Osteoblast (primary cell): ENCODE results near the gene HOXB3. TPM values are rescaled to one million over a fixed set of nuclear protein-coding genes. Genes with fewer than 3 reads are reported as not detected.

ENCODE experiments used
- DNase-seq: peaks from one replicate; pipeline ENCODE4 v3.0.0; 2011; ENCODE audit warnings: low spot score, mixed read lengths; ENCODE audit not compliant: insufficient read length; ENCODE audit errors: missing footprints
- H2AFZ ChIP-seq: 2 replicates; pipeline ENCODE4 v1.6.0; 2011; ENCODE audit warnings: mild to moderate bottlenecking, low read length
- H3K27ac ChIP-seq: 2 replicates; pipeline ENCODE4 v1.5.1; 2011; ENCODE audit warnings: mild to moderate bottlenecking, low read depth, low read length, moderate library complexity
- H3K27me3 ChIP-seq: 2 replicates; pipeline ENCODE4 v1.6.0; 2012; ENCODE audit warnings: mild to moderate bottlenecking, control low read depth, inconsistent platforms, low read length, moderate library complexity; ENCODE audit not compliant: insufficient read depth
- H3K36me3 ChIP-seq: 2 replicates; pipeline ENCODE4 v1.5.1; 2011; ENCODE audit warnings: mild to moderate bottlenecking, low read length, control low read depth, moderate library complexity; ENCODE audit not compliant: insufficient read depth
- H3K4me1 ChIP-seq: 2 replicates; pipeline ENCODE4 v1.5.1; 2011; ENCODE audit warnings: mild to moderate bottlenecking, low read length, control low read depth, moderate library complexity; ENCODE audit not compliant: insufficient read depth
- H3K4me2 ChIP-seq: 2 replicates; pipeline ENCODE4 v1.6.0; 2011; ENCODE audit warnings: mild to moderate bottlenecking, low read length; ENCODE audit not compliant: insufficient read depth
- H3K4me3 ChIP-seq: fragments of 200-600 bp; sonication (generic); 3 replicates; pipeline ENCODE4 v1.5.1; 2012; ENCODE audit warnings: mild to moderate bottlenecking, low read length, inconsistent platforms; ENCODE audit not compliant: insufficient read depth
- H3K79me2 ChIP-seq: 2 replicates; pipeline ENCODE4 v1.6.0; 2012; ENCODE audit warnings: mild to moderate bottlenecking, low read length, control low read depth, inconsistent platforms; ENCODE audit not compliant: insufficient read depth
- H3K9me3 ChIP-seq: 2 replicates; pipeline ENCODE4 v1.5.1; 2011; ENCODE audit warnings: low read depth, low read length, control low read depth
- H4K20me1 ChIP-seq: 2 replicates; pipeline ENCODE4 v1.6.0; 2012; ENCODE audit warnings: mild to moderate bottlenecking, low read length, control low read depth; ENCODE audit not compliant: insufficient read depth
- total RNA-seq: library from RNA; depleted of rRNA; stranded (reverse); fragments of >200 nt; gene quantifications from 2 replicates; pipeline ENCODE4 v1.2.3, GENCODE V29; 2012
- TF ChIP-seq, protein P1 (sequence below): IDR thresholded peaks from 2 replicates; pipeline ENCODE4 v1.5.1; 2011; ENCODE audit warnings: mild to moderate bottlenecking, low read depth, low read length, moderate library complexity; ENCODE audit errors: extremely low read depth

The HOXB3 gene
- total RNA-seq, 1 donor = 1.8 TPM

DNA sequence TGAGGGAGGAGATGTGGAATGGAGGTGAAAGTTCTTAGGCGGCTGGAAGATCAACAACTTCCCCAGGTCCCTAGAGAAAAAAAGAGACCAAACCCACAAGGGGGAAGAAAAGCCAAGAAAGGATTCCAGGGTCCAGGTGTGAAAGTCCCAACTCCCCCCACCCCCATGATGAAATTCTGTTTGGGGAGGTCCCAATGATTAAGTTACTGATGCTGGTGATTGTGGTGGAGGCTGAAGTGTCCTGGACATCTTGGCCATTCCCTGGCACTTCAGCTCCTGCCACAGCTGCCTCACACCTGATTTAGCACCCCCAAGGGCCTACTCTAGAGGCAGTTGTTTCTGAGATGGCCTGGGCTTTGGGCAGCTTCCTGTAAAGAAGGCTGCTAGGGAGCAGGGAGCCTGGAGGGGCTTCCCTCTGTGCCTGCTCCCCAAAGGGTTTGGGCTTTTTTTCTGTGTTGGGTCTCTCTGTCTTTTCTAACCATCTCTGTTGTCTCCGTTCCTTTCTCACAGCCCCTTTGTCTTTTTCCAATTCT, 25.0 kb downstream of the HOXB3 start:
- no peaks in the 10 kb centered on the region for H3K36me3 ChIP-seq
- no peaks in the 10 kb centered on the region for H4K20me1 ChIP-seq
- no peak overlapping the region for H2AFZ ChIP-seq
- DNase-seq = no peak
- H3K79me2 ChIP-seq = no peaks in the 10 kb centered on the region
- no peak overlapping the region for H3K27ac ChIP-seq
- H3K27me3 ChIP-seq = peaks cover 89% of the 10 kb centered on the region
- no peaks in the 10 kb centered on the region for H3K4me1 ChIP-seq
- H3K4me2 ChIP-seq = peak overlapping the region; percentile 61
- no peak overlapping the region for H3K4me3 ChIP-seq
- TF ChIP-seq, protein P1, sequence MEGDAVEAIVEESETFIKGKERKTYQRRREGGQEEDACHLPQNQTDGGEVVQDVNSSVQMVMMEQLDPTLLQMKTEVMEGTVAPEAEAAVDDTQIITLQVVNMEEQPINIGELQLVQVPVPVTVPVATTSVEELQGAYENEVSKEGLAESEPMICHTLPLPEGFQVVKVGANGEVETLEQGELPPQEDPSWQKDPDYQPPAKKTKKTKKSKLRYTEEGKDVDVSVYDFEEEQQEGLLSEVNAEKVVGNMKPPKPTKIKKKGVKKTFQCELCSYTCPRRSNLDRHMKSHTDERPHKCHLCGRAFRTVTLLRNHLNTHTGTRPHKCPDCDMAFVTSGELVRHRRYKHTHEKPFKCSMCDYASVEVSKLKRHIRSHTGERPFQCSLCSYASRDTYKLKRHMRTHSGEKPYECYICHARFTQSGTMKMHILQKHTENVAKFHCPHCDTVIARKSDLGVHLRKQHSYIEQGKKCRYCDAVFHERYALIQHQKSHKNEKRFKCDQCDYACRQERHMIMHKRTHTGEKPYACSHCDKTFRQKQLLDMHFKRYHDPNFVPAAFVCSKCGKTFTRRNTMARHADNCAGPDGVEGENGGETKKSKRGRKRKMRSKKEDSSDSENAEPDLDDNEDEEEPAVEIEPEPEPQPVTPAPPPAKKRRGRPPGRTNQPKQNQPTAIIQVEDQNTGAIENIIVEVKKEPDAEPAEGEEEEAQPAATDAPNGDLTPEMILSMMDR = no peak
- H3K9me3 ChIP-seq = no peaks in the 10 kb centered on the region

DNA sequence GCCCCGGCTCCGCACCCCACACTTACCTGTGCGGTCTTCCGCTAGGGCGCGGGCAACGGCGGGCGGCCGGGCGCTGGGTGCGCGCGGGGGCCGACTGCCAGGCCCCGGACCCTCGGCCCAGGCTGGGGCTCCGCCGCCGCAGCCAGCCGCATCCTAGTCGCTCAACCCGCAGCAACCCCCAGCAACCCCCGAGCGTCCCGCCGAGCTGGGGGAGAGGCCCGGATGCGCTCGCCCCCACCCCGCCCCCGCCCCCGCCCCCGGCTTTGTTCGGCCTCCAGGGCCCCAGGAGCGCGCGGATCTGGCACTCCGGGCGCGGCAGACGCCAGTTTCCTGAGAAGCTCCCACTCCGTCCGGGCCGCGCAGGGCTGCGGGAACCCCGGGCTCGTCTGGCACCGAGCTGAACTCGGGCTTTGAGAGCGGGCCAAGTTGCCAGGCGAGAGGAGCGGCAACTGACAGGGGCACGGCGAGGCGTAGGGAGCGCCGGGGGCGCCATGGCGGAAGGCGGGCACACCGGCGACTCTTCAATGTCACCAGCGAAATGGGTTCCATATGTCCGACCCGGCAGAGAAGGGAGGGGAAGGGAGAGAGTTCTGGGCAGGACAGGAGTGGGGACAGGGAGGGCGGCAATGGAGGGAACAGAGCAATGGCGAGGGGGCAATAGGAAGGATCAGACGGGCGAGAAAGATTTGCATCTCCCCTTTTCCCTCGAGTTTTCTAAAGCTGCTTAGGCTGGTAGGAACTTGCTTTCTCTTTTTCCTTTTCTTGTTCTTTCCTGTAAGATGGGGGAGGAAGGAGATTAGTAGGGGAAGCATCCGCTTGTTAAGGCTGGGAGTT, 25.6 kb downstream of the HOXB3 start:
- TF ChIP-seq, protein P1 = no peak
- Histone ChIP-seq H3K79me2 (no peaks in the 10 kb centered on the region), H3K27me3 (peaks cover 89% of the 10 kb centered on the region), H4K20me1 (no peaks in the 10 kb centered on the region), H3K4me3 (peak overlapping the region; percentile 60), H3K4me2 (peak overlapping the region; percentile 61), H2AFZ (peak overlapping the region; percentile 29), H3K9me3 (no peaks in the 10 kb centered on the region), H3K4me1 (no peaks in the 10 kb centered on the region), H3K36me3 (no peaks in the 10 kb centered on the region), H3K27ac (no peak overlapping the region)
- DNase-seq = no peak

DNA sequence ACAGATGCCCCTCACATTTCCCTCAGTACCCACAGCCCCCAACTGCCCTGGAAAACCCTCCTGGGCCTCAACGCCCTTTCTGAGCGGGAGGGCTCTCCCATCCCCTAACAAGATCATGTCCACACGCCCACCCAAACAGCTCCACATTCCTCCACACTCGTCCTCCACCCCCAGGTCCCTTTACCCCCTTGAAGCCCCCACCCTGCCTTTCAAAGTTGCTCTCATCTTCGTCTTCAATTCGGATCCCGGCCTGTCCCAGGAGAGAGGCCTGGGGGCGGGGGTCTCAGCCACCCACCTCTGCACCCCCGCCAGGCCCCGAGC, 26.2 kb downstream of the HOXB3 start:
- H2AFZ ChIP-seq = no peak overlapping the region
- no peak overlapping the region for H3K4me3 ChIP-seq
- H3K27me3 ChIP-seq = peaks cover 89% of the 10 kb centered on the region
- no peaks in the 10 kb centered on the region for H3K79me2 ChIP-seq
- H3K27ac ChIP-seq = no peak overlapping the region
- no peaks in the 10 kb centered on the region for H3K9me3 ChIP-seq
- H4K20me1 ChIP-seq = no peaks in the 10 kb centered on the region
- TF ChIP-seq, protein P1 = no peak
- DNase-seq = no peak
- H3K4me2 ChIP-seq = peak overlapping the region; percentile 9
- no peaks in the 10 kb centered on the region for H3K36me3 ChIP-seq
- no peaks in the 10 kb centered on the region for H3K4me1 ChIP-seq

DNA sequence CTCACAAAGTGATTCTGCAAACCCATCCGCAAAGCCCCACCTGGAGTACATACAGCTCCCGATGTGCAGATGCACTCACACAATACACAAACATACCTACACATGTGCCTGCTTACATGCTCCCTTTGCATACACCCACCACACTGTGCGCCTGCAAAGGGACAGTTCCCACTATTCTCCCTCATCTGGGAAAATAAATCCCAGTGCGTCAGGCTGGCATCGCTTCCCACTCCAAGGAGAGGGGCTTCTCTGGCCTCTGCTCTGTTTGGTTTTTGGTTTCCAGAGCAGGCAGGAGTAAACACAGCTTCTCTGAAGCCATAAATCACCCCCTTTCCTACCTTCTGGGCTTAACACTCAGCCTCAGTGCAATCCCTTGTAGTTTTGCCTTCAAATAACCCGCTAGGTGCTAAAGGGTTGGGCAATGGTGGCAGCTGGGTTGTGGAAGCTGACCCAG, 26.6 kb downstream of the HOXB3 start:
- no peaks in the 10 kb centered on the region for H3K79me2 ChIP-seq
- H3K4me3 ChIP-seq = no peak overlapping the region
- TF ChIP-seq, protein P1 = no peak
- no peak overlapping the region for H2AFZ ChIP-seq
- no peak for DNase-seq
- H3K27ac ChIP-seq = no peak overlapping the region
- H3K4me1 ChIP-seq = no peaks in the 10 kb centered on the region
- H3K4me2 ChIP-seq = peak overlapping the region; percentile 9
- H4K20me1 ChIP-seq = no peaks in the 10 kb centered on the region
- H3K27me3 ChIP-seq = peaks cover 89% of the 10 kb centered on the region
- no peaks in the 10 kb centered on the region for H3K9me3 ChIP-seq
- no peaks in the 10 kb centered on the region for H3K36me3 ChIP-seq
